NB4 (cell line): ENCODE results near the gene CPZ.

ENCODE experiments used
- DNase-seq: peaks from one replicate; pipeline ENCODE4 v3.0.0; 2010; ENCODE audit warnings: low read depth
- H3K4me3 ChIP-seq: one replicate; pipeline ENCODE4 v1.5.1; 2011; ENCODE audit warnings: mild to moderate bottlenecking, low read depth, low read length, moderate library complexity
- MYC ChIP-seq: IDR thresholded peaks from 2 replicates; pipeline ENCODE4 v1.6.1; 2011; ENCODE audit warnings: low read depth, low read length
- POLR2A ChIP-seq: IDR thresholded peaks from 2 replicates; pipeline ENCODE4 v1.6.1; 2011; ENCODE audit warnings: mild to moderate bottlenecking; ENCODE audit not compliant: insufficient read length; ENCODE audit errors: extremely low read depth
- TF ChIP-seq, protein P1 (sequence below): IDR thresholded peaks from 2 replicates; pipeline ENCODE4 v1.6.1; 2011; ENCODE audit warnings: low read depth, low read length
- TF ChIP-seq, protein P2 (sequence below): IDR thresholded peaks from one replicate; pipeline ENCODE4 v1.5.1; 2012; ENCODE audit warnings: low read depth, low read length

Gene CPZ

DNA sequence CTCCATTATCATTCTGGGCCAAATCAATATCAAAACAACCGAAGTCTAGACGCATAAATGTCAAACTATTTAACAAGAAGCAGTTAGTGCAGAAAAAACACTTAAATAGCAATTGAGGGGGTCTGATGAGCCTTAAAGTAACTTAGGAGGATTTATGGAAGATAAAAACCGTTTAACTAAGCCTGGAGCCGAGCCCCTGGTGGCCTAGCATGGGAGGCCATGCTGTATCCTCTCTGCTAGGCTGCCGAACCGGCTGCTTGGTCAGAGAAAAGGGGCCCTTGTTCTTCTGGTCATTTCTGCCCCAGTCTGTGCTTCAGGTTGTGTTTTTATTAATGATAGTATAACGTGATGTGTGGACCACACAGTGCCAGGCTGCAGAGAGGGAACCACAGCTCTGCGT is 72.4 kb downstream of the CPZ start:
- TF ChIP-seq MYC = no peak
- no peak for TF ChIP-seq POLR2A
- TF ChIP-seq, protein P1, sequence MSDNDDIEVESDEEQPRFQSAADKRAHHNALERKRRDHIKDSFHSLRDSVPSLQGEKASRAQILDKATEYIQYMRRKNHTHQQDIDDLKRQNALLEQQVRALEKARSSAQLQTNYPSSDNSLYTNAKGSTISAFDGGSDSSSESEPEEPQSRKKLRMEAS = no peak
- TF ChIP-seq, protein P2, sequence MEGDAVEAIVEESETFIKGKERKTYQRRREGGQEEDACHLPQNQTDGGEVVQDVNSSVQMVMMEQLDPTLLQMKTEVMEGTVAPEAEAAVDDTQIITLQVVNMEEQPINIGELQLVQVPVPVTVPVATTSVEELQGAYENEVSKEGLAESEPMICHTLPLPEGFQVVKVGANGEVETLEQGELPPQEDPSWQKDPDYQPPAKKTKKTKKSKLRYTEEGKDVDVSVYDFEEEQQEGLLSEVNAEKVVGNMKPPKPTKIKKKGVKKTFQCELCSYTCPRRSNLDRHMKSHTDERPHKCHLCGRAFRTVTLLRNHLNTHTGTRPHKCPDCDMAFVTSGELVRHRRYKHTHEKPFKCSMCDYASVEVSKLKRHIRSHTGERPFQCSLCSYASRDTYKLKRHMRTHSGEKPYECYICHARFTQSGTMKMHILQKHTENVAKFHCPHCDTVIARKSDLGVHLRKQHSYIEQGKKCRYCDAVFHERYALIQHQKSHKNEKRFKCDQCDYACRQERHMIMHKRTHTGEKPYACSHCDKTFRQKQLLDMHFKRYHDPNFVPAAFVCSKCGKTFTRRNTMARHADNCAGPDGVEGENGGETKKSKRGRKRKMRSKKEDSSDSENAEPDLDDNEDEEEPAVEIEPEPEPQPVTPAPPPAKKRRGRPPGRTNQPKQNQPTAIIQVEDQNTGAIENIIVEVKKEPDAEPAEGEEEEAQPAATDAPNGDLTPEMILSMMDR = no peak
- no peak for DNase-seq

DNA sequence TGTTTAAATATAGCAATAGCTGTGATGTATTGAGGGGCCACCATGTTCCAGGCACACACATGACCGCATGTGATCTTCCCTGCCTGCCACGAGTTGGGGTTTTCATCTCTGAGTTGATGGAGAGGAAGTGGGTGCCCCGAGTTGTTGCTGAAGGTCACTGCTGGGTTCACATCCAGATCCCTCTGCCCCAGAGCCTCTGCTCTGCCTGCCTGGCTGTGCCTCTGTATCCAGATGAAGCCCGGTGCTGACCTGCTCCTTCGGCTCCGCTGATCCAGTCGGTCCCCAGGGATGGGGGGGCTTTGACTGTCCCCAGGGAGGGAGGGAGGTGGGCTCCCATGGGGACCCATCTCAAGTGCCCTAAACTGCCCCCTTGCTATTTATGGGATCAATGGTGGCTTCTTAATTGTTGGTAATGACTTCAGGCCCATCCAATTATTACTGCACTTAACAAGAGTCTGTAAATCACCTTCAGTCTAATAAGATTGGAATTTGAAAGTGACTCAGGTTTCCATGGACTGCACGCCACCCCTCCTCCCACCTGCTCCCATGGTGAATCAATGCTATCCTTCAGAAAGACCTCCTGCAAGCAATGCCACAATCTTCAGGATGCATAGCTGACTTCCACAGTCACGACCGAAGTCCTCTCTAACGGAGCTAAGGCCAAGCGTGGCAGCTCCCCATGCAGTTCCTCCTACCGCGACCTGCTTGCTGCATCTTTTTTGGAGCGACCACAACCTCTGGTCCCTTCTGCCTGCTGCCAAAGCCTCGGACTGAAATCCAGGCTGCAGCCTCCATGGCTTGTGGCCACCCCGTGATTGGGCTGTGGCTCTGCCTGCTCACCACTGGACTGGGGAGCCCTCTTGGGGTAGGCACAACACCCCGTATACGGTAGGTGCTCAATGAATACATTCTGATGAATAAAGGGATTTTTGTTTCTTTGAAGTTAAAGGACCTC is 73.1 kb downstream of the CPZ start:
- DNase-seq = no peak
- no peak overlapping the region for H3K4me3 ChIP-seq
- TF ChIP-seq, protein P2 = no peak
- TF ChIP-seq, protein P1 = no peak
- no peak for TF ChIP-seq POLR2A
- no peak for TF ChIP-seq MYC

More for the DNA sequence above, 72.4 kb downstream of the CPZ start:
- no peak overlapping the region for H3K4me3 ChIP-seq

DNA sequence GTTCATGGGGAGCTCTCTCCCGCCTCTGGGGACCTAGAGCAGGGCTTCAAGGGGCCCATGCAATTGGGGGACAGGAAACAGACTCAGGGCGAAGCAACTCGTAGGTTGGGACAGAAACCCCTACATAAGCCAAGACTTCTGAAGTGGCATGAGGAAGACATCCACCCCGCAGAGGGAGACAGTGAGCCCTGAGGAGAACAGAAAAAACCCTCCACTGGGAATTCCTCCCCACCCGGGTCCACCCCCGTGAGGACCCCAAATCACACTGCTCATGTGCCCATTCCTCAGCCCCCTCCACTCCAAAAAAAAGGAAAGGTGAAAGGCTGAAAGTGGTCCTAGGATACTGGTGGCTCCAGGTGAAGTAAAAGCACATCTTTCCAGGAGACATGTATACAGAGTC is 74.0 kb downstream of the CPZ start:
- DNase-seq = no peak
- no peak for TF ChIP-seq POLR2A
- TF ChIP-seq, protein P2 = no peak
- TF ChIP-seq, protein P1 = no peak
- no peak for TF ChIP-seq MYC
- no peak overlapping the region for H3K4me3 ChIP-seq
